ENCODE results near the gene ACMSD. TPM values are rescaled to one million over a fixed set of nuclear protein-coding genes. Genes with fewer than 3 reads are reported as not detected.

ACMSD gene
- total RNA-seq, 1 experiment from 2014 or later, result not detected

GRCh38 chr2:134855709-134856108 lies 17.3 kb downstream of the ACMSD start:
- no peaks in the 10 kb centered on the region for H3K36me3 ChIP-seq (ENCODE audit: insufficient read depth, low read length)
- H3K9me2 ChIP-seq (replicated peaks; ENCODE audit: insufficient read depth, low read length), result no peaks in the 10 kb centered on the region
- no peak overlapping the region for H3K27ac ChIP-seq (ENCODE audit: low read length)
- H2AFZ ChIP-seq (ENCODE audit: low read length), result no peak overlapping the region
- no peak overlapping the region for H3K4me3 ChIP-seq (ENCODE audit: low read length)
- H3K4me1 ChIP-seq (ENCODE audit: low read length), result peaks cover 8% of the 10 kb centered on the region
- no peaks in the 10 kb centered on the region for H3K9me3 ChIP-seq (ENCODE audit: low read length)
- H3K79me2 ChIP-seq (ENCODE audit: low read length), result no peaks in the 10 kb centered on the region
- H3K27me3 ChIP-seq (ENCODE audit: low read length), result no peaks in the 10 kb centered on the region
- no peak for DNase-seq
- H4K20me1 ChIP-seq (ENCODE audit: insufficient read depth, low read depth, low read length), result no peaks in the 10 kb centered on the region
- no peak overlapping the region for H3K4me2 ChIP-seq (ENCODE audit: low read depth, low read length, poor library complexity, severe bottlenecking)
- H3K9ac ChIP-seq (ENCODE audit: low read length), result no peak overlapping the region

GRCh38 chr2:134858245-134858644 lies 19.8 kb downstream of the ACMSD start:
- Histone ChIP-seq H3K4me1 (ENCODE audit: low read length) (no peaks in the 10 kb centered on the region), H3K9me3 (ENCODE audit: low read length) (no peaks in the 10 kb centered on the region), H4K20me1 (ENCODE audit: insufficient read depth, low read depth, low read length) (no peaks in the 10 kb centered on the region), H3K27me3 (ENCODE audit: low read length) (no peaks in the 10 kb centered on the region), H3K27ac (ENCODE audit: low read length) (no peak overlapping the region), H3K79me2 (ENCODE audit: low read length) (no peaks in the 10 kb centered on the region), H3K9ac (ENCODE audit: low read length) (no peak overlapping the region), H3K4me2 (ENCODE audit: low read depth, low read length, poor library complexity, severe bottlenecking) (no peak overlapping the region), H2AFZ (ENCODE audit: low read length) (no peak overlapping the region), H3K4me3 (ENCODE audit: low read length) (no peak overlapping the region), H3K36me3 (ENCODE audit: insufficient read depth, low read length) (no peaks in the 10 kb centered on the region), H3K9me2 (replicated peaks; ENCODE audit: insufficient read depth, low read length) (no peaks in the 10 kb centered on the region)
- no peak for DNase-seq

- Histone ChIP-seq H3K9ac (ENCODE audit: low read length) (no peak overlapping the region), H3K79me2 (ENCODE audit: low read length) (no peaks in the 10 kb centered on the region), H3K9me2 (replicated peaks; ENCODE audit: insufficient read depth, low read length) (no peaks in the 10 kb centered on the region), H4K20me1 (ENCODE audit: insufficient read depth, low read depth, low read length) (no peaks in the 10 kb centered on the region), H3K4me1 (ENCODE audit: low read length) (no peaks in the 10 kb centered on the region), H3K27me3 (ENCODE audit: low read length) (no peaks in the 10 kb centered on the region), H3K27ac (ENCODE audit: low read length) (no peak overlapping the region), H3K36me3 (ENCODE audit: insufficient read depth, low read length) (no peaks in the 10 kb centered on the region), H3K4me3 (ENCODE audit: low read length) (no peak overlapping the region), H3K4me2 (ENCODE audit: low read depth, low read length, poor library complexity, severe bottlenecking) (no peak overlapping the region), H3K9me3 (ENCODE audit: low read length) (no peaks in the 10 kb centered on the region), H2AFZ (ENCODE audit: low read length) (no peak overlapping the region)
- DNase-seq, result no peak
Observed at GRCh38 chr2:134861173-134861572, 22.8 kb downstream of the ACMSD start.

- no peak for DNase-seq
- no peaks in the 10 kb centered on the region for H3K9me2 ChIP-seq (replicated peaks; ENCODE audit: insufficient read depth, low read length)
- no peak overlapping the region for H2AFZ ChIP-seq (ENCODE audit: low read length)
- no peaks in the 10 kb centered on the region for H3K4me1 ChIP-seq (ENCODE audit: low read length)
- H3K79me2 ChIP-seq (ENCODE audit: low read length), result no peaks in the 10 kb centered on the region
- H3K27ac ChIP-seq (ENCODE audit: low read length), result no peak overlapping the region
- H4K20me1 ChIP-seq (ENCODE audit: insufficient read depth, low read depth, low read length), result no peaks in the 10 kb centered on the region
- no peak overlapping the region for H3K4me2 ChIP-seq (ENCODE audit: low read depth, low read length, poor library complexity, severe bottlenecking)
- no peak overlapping the region for H3K9ac ChIP-seq (ENCODE audit: low read length)
- H3K36me3 ChIP-seq (ENCODE audit: insufficient read depth, low read length), result no peaks in the 10 kb centered on the region
- no peak overlapping the region for H3K4me3 ChIP-seq (ENCODE audit: low read length)
- no peaks in the 10 kb centered on the region for H3K9me3 ChIP-seq (ENCODE audit: low read length)
- no peaks in the 10 kb centered on the region for H3K27me3 ChIP-seq (ENCODE audit: low read length)
Observed at GRCh38 chr2:134862069-134862468, 23.7 kb downstream of the ACMSD start.

- Histone ChIP-seq H3K4me3 (ENCODE audit: low read length) (no peak overlapping the region), H3K9me2 (replicated peaks; ENCODE audit: insufficient read depth, low read length) (no peaks in the 10 kb centered on the region), H2AFZ (ENCODE audit: low read length) (no peak overlapping the region), H3K4me2 (ENCODE audit: low read depth, low read length, poor library complexity, severe bottlenecking) (no peak overlapping the region), H3K9ac (ENCODE audit: low read length) (no peak overlapping the region), H3K4me1 (ENCODE audit: low read length) (no peaks in the 10 kb centered on the region), H3K9me3 (ENCODE audit: low read length) (no peaks in the 10 kb centered on the region), H3K27ac (ENCODE audit: low read length) (no peak overlapping the region), H3K79me2 (ENCODE audit: low read length) (no peaks in the 10 kb centered on the region), H3K27me3 (ENCODE audit: low read length) (no peaks in the 10 kb centered on the region), H3K36me3 (ENCODE audit: insufficient read depth, low read length) (no peaks in the 10 kb centered on the region), H4K20me1 (ENCODE audit: insufficient read depth, low read depth, low read length) (no peaks in the 10 kb centered on the region)
- no peak for DNase-seq
Observed at GRCh38 chr2:134862674-134863073, 24.3 kb downstream of the ACMSD start.

GRCh38 chr2:134863446-134863845 lies 25.0 kb downstream of the ACMSD start:
- Histone ChIP-seq H3K9me2 (replicated peaks; ENCODE audit: insufficient read depth, low read length) (no peaks in the 10 kb centered on the region), H2AFZ (ENCODE audit: low read length) (no peak overlapping the region), H3K4me1 (ENCODE audit: low read length) (no peaks in the 10 kb centered on the region), H3K27me3 (ENCODE audit: low read length) (no peaks in the 10 kb centered on the region), H3K79me2 (ENCODE audit: low read length) (no peaks in the 10 kb centered on the region), H3K4me3 (ENCODE audit: low read length) (no peak overlapping the region), H3K4me2 (ENCODE audit: low read depth, low read length, poor library complexity, severe bottlenecking) (no peak overlapping the region), H3K27ac (ENCODE audit: low read length) (no peak overlapping the region), H4K20me1 (ENCODE audit: insufficient read depth, low read depth, low read length) (no peaks in the 10 kb centered on the region), H3K9me3 (ENCODE audit: low read length) (no peaks in the 10 kb centered on the region), H3K36me3 (ENCODE audit: insufficient read depth, low read length) (no peaks in the 10 kb centered on the region), H3K9ac (ENCODE audit: low read length) (no peak overlapping the region)
- no peak for DNase-seq

GRCh38 chr2:134865067-134865787 lies 26.8 kb downstream of the ACMSD start:
- Histone ChIP-seq H2AFZ (ENCODE audit: low read length) (no peak overlapping the region), H3K79me2 (ENCODE audit: low read length) (no peaks in the 10 kb centered on the region), H3K4me1 (ENCODE audit: low read length) (no peaks in the 10 kb centered on the region), H3K27ac (ENCODE audit: low read length) (no peak overlapping the region), H3K27me3 (ENCODE audit: low read length) (no peaks in the 10 kb centered on the region), H4K20me1 (ENCODE audit: insufficient read depth, low read depth, low read length) (no peaks in the 10 kb centered on the region), H3K9me3 (ENCODE audit: low read length) (no peaks in the 10 kb centered on the region), H3K36me3 (ENCODE audit: insufficient read depth, low read length) (no peaks in the 10 kb centered on the region), H3K9ac (ENCODE audit: low read length) (no peak overlapping the region), H3K4me2 (ENCODE audit: low read depth, low read length, poor library complexity, severe bottlenecking) (no peak overlapping the region), H3K9me2 (replicated peaks; ENCODE audit: insufficient read depth, low read length) (no peaks in the 10 kb centered on the region), H3K4me3 (ENCODE audit: low read length) (no peak overlapping the region)
- DNase-seq, result no peak

- Histone ChIP-seq H3K79me2 (ENCODE audit: low read length) (no peaks in the 10 kb centered on the region), H3K4me3 (ENCODE audit: low read length) (no peak overlapping the region)
Observed at GRCh38 chr2:134866498-134867099, 28.2 kb downstream of the ACMSD start.

More at GRCh38 chr2:134866498-134867099, 28.2 kb downstream of the ACMSD start:
- H3K36me3 ChIP-seq (ENCODE audit: insufficient read depth, low read length), result no peaks in the 10 kb centered on the region
- DNase-seq, result no peak
- no peaks in the 10 kb centered on the region for H4K20me1 ChIP-seq (ENCODE audit: insufficient read depth, low read depth, low read length)
- no peaks in the 10 kb centered on the region for H3K27me3 ChIP-seq (ENCODE audit: low read length)
- no peak overlapping the region for H3K4me2 ChIP-seq (ENCODE audit: low read depth, low read length, poor library complexity, severe bottlenecking)
- H3K9ac ChIP-seq (ENCODE audit: low read length), result no peak overlapping the region
- H3K9me2 ChIP-seq (replicated peaks; ENCODE audit: insufficient read depth, low read length), result no peaks in the 10 kb centered on the region
- H3K9me3 ChIP-seq (ENCODE audit: low read length), result no peaks in the 10 kb centered on the region
- H2AFZ ChIP-seq (ENCODE audit: low read length), result no peak overlapping the region
- H3K4me1 ChIP-seq (ENCODE audit: low read length), result no peaks in the 10 kb centered on the region
- no peak overlapping the region for H3K27ac ChIP-seq (ENCODE audit: low read length)

Data from Karpas-422 (cell line).